ENCODE results near the gene TRPM4.
"Not testable (repeated sequence)": the region's sequence is repeated elsewhere in the genome, so short reads cannot be mapped to it uniquely, and the experiment has no call there.

The TRPM4 gene

GRCh38 chr19:49196527-49197240 is 39.1 kb downstream of the TRPM4 start:
- DNase-seq: no peak

GRCh38 chr19:49200238-49200862 is 42.8 kb downstream of the TRPM4 start:
- DNase-seq: peak; percentile 16 to 27

GRCh38 chr19:49201042-49201441 is 43.5 kb downstream of the TRPM4 start:
- DNase-seq: no peak

- DNase-seq: no peak
Observed at GRCh38 chr19:49205114-49205513, 47.5 kb downstream of the TRPM4 start.

- DNase-seq: not testable (repeated sequence)
Observed at GRCh38 chr19:49209502-49209901, 51.9 kb downstream of the TRPM4 start.

- peak; percentile 26 to 57 for DNase-seq
Observed at GRCh38 chr19:49210108-49210900, 52.7 kb downstream of the TRPM4 start.

- no peak for DNase-seq
Observed at GRCh38 chr19:49210901-49211451, 53.4 kb downstream of the TRPM4 start.

- DNase-seq: no peak
Observed at GRCh38 chr19:49212016-49212701, 54.6 kb downstream of the TRPM4 start.

- DNase-seq: no peak
Observed at GRCh38 chr19:49213791-49214190, 56.2 kb downstream of the TRPM4 start.

GRCh38 chr19:49214701-49215100 is 57.1 kb downstream of the TRPM4 start:
- no peak for DNase-seq

- DNase-seq: no peak
Observed at GRCh38 chr19:49216071-49216470, 58.5 kb downstream of the TRPM4 start.

- no peak for DNase-seq
Observed at GRCh38 chr19:49217382-49217781, 59.8 kb downstream of the TRPM4 start.

GRCh38 chr19:49222011-49222410 is 64.4 kb downstream of the TRPM4 start:
- DNase-seq: no peak

- no peak for DNase-seq
Observed at GRCh38 chr19:49222528-49222927, 64.9 kb downstream of the TRPM4 start.

- DNase-seq: no peak
Observed at GRCh38 chr19:49223472-49223871, 65.9 kb downstream of the TRPM4 start.

GRCh38 chr19:49224441-49224840 is 66.8 kb downstream of the TRPM4 start:
- DNase-seq: not testable (repeated sequence)

- peak in 1 of 2 donors; percentile 27 for DNase-seq
Observed at GRCh38 chr19:49224879-49225278, 67.3 kb downstream of the TRPM4 start.

GRCh38 chr19:49229416-49229815 is 71.8 kb downstream of the TRPM4 start:
- DNase-seq: no peak

- no peak for DNase-seq
Observed at GRCh38 chr19:49231389-49231788, 73.8 kb downstream of the TRPM4 start.

GRCh38 chr19:49231804-49232203 is 74.2 kb downstream of the TRPM4 start:
- no peak for DNase-seq

GRCh38 chr19:49233163-49233562 is 75.6 kb downstream of the TRPM4 start:
- no peak for DNase-seq

- no peak for DNase-seq
Observed at GRCh38 chr19:49241769-49242168, 84.2 kb downstream of the TRPM4 start.

GRCh38 chr19:49243129-49243528 is 85.5 kb downstream of the TRPM4 start:
- no peak for DNase-seq

Measured in stimulated activated CD4-positive, alpha-beta T cell treated with anti-CD3 and anti-CD28 coated beads, Interleukin-2, amount 100 ng/mL, for 48 hours (primary cell).